Osteocyte (in vitro differentiated cells): Measurements from ENCODE around the gene ITGB6. TPM values are rescaled to one million over a fixed set of nuclear protein-coding genes. Genes with fewer than 3 reads are reported as not detected.

Experiments used
- DNase-seq: peaks from one replicate; pipeline ENCODE4 v3.0.0; 2021; ENCODE audit warnings: mixed read lengths; ENCODE audit not compliant: unreplicated experiment; ENCODE audit errors: extremely low spot score
- H3K27ac Mint-ChIP-seq: one replicate; pipeline ENCODE4 v1.8.0; 2021; ENCODE audit warnings: mild to moderate bottlenecking, mixed read lengths; ENCODE audit not compliant: unreplicated experiment
- H3K27me3 Mint-ChIP-seq: one replicate; pipeline ENCODE4 v1.8.0; 2021; ENCODE audit warnings: mixed read lengths; ENCODE audit not compliant: unreplicated experiment
- H3K36me3 Mint-ChIP-seq: one replicate; pipeline ENCODE4 v1.8.0; 2021; ENCODE audit warnings: mixed read lengths; ENCODE audit not compliant: unreplicated experiment
- H3K4me1 Mint-ChIP-seq: one replicate; pipeline ENCODE4 v1.8.0; 2021; ENCODE audit warnings: mixed read lengths; ENCODE audit not compliant: unreplicated experiment
- H3K4me3 Mint-ChIP-seq: one replicate; pipeline ENCODE4 v1.8.0; 2021; ENCODE audit warnings: mild to moderate bottlenecking, moderate library complexity, mixed read lengths; ENCODE audit not compliant: unreplicated experiment
- H3K9me3 Mint-ChIP-seq: one replicate; pipeline ENCODE4 v1.8.0; 2021; ENCODE audit warnings: mixed read lengths; ENCODE audit not compliant: unreplicated experiment
- CTCF ChIP-seq: fragments of 200-600 bp; sonication (generic); IDR thresholded peaks from 2 replicates; pipeline ENCODE4 v1.5.0; 2021; ENCODE audit warnings: antibody characterized with exemption, mild to moderate bottlenecking, moderate library complexity
- total RNA-seq: library from RNA; stranded (reverse); gene quantifications from 2 replicates; pipeline ENCODE4 v1.2.1, GENCODE V29; 2021

The ITGB6 gene
- total RNA-seq, 1 donor from 2014 or later = 0.13 TPM

DNA sequence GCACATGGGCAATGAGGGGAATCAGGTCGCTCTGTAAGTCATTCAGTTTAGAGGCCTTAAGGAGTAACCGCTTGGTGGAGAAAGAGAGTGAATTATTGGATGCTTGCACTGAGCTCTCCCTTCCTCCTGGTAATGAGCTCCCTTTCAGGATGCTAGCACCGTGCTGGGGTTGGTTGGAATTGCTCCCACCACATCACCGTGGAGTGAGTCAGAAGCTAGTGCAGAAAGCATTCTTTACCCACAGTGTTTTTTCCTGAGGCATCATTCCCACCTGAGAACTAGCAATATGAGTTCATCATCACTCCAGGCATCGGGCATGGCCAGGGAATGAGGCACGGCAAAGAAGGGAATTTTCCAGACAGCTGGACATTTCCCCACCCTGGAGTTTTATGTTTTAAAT is 57.6 kb downstream of the ITGB6 start:
- Mint-ChIP-seq H3K27ac (peak overlapping the region; percentile 58), H3K4me1 (peaks cover 39% of the 10 kb centered on the region), H3K27me3 (no peaks in the 10 kb centered on the region), H3K4me3 (no peak overlapping the region), H3K36me3 (no peaks in the 10 kb centered on the region), H3K9me3 (no peaks in the 10 kb centered on the region)
- no peak for TF ChIP-seq CTCF
- no peak for DNase-seq

DNA sequence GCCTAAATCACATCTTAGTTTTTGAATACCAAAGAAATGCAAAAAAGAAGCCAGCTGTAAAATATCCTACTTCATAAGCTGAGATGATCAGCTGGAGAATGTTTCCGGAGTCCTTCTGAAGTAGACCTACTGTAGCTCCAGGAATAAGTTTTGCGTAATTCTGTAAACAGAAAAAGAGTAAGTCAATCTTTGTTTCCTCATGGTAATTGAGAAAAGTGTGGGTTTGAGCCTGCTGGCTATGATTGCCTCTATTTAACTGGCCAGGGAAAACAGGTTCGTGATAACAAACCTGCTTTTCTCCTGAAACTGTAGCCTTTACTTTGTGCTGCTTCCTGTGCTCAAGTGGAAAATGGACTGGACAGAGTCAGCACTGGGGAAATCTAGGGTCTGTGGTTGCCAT is 58.2 kb downstream of the ITGB6 start:
- Mint-ChIP-seq H3K27me3 (no peaks in the 10 kb centered on the region), H3K4me1 (peaks cover 39% of the 10 kb centered on the region), H3K27ac (peak overlapping the region; percentile 93), H3K36me3 (no peaks in the 10 kb centered on the region), H3K4me3 (no peak overlapping the region), H3K9me3 (no peaks in the 10 kb centered on the region)
- no peak for DNase-seq
- TF ChIP-seq CTCF = no peak

DNA sequence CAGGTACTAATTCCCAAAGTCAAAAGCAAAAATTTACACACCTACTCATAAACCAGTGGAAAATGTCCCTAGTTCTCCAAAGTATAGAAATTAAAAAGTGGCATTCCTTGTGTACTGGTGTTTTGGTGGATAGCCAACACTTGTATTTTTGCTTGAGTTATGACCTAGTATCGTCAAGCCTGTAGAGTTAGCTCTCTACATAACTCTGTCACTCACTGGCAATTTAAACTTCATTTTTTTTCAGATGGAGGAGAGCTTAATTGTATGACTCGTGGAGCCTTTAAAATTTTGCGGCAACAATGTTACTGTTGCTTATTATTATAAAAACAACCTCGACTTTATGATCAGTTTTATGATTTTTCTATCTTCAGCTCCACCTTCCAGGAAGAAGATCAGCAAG is 58.7 kb downstream of the ITGB6 start:
- Mint-ChIP-seq H3K4me3 (no peak overlapping the region), H3K36me3 (no peaks in the 10 kb centered on the region), H3K4me1 (peaks cover 39% of the 10 kb centered on the region), H3K27ac (peak overlapping the region; percentile 93), H3K27me3 (no peaks in the 10 kb centered on the region), H3K9me3 (no peaks in the 10 kb centered on the region)
- DNase-seq = no peak
- no peak for TF ChIP-seq CTCF

DNA sequence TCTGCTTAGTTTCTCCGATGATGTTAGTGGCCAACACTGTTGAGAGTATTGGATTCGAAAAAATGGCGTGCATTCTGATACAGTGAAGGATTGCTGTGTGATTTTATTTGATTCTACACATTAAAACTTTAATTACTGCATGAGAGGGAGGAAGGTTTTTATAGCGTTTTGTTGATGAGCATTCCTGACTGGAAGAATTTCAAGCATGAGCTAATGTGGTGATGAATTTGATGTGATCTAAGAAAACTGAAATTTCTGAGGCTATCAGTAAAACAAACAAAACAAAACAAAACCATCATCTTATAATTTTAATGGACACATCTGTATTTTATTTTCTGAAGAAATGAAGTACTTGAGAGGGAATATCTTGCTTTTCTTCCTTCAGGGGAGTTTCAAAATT is 59.6 kb downstream of the ITGB6 start:
- peak overlapping the region; percentile 58 for H3K4me3 Mint-ChIP-seq
- peak overlapping the region; percentile 93 for H3K27ac Mint-ChIP-seq
- TF ChIP-seq CTCF = no peak
- H3K27me3 Mint-ChIP-seq = no peaks in the 10 kb centered on the region
- no peak for DNase-seq
- H3K9me3 Mint-ChIP-seq = no peaks in the 10 kb centered on the region
- no peaks in the 10 kb centered on the region for H3K36me3 Mint-ChIP-seq
- peaks cover 39% of the 10 kb centered on the region for H3K4me1 Mint-ChIP-seq

DNA sequence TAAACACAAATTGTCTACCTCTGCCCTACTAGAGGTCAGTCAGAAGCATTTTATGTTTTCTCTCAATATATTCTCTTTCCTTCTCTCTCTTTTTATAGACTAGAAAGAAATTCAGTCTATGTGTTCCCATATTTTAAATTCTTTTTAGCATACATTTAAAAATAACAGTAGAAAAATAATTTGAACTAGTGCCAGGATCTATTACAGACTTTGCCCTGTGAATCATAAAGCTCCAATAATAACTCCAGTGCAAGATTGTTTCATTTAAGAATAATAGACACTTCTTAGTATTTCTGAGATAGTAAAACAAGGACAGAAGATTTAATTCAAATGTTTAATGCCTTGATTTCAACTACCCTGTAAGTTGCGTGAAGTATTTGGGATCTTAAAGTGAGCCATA is 60.1 kb downstream of the ITGB6 start:
- no peak for TF ChIP-seq CTCF
- no peaks in the 10 kb centered on the region for H3K27me3 Mint-ChIP-seq
- H3K27ac Mint-ChIP-seq = peak overlapping the region; percentile 93
- peaks cover 39% of the 10 kb centered on the region for H3K4me1 Mint-ChIP-seq
- H3K4me3 Mint-ChIP-seq = peak overlapping the region; percentile 58
- no peaks in the 10 kb centered on the region for H3K9me3 Mint-ChIP-seq
- DNase-seq = no peak
- no peaks in the 10 kb centered on the region for H3K36me3 Mint-ChIP-seq
